HG03280 (cell line): Measurements from ENCODE around the gene SLC25A26.
"Not testable (repeated sequence)": the region's sequence is repeated elsewhere in the genome, so short reads cannot be mapped to it uniquely, and the experiment has no call there.

ENCODE experiments used
- ATAC-seq: cut with Tn5 transposase; IDR thresholded peaks from one replicate; pipeline ENCODE4 v1.9.1; 2021; ENCODE audit warnings: mild to moderate bottlenecking, moderate library complexity; ENCODE audit not compliant: unreplicated experiment

The SLC25A26 gene

DNA sequence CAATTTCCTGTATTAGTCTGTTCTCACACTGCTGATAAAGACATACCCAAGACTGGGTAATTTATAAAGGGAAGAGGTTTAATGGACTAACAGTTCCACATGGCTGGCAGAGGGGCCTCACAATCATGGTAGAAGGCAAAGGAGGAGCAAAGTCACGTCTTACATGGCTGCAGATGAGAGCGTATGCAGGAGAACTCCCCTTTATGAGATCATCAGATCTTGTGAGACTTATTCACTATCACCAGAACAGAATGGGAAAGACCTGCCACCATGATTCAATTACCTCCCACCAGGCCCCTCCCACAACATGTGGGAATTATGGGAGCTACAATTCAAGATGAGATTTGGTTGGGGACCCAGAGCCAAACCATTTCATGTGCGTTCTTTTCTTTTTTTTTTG, 5.3 kb downstream of the SLC25A26 start:
- not testable (repeated sequence) for ATAC-seq

DNA sequence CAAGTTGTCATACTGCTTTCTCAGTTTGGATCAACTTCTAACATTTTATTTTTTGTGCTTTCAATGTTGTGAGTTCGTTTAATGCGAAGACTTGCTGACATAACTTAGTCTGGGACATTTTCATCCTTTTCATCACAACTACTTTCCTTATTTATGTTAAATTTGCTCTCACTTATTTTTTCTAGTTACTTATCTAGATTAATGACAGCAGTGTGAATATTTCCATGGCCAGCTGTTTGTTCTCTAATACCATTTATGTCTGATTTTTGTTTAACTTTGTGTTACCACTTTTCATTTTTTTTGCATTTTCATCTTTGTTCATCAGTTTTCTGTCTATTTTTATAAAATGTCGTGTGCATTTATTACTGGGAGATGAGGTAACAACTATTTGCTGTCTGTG, 6.2 kb downstream of the SLC25A26 start:
- no peak for ATAC-seq

DNA sequence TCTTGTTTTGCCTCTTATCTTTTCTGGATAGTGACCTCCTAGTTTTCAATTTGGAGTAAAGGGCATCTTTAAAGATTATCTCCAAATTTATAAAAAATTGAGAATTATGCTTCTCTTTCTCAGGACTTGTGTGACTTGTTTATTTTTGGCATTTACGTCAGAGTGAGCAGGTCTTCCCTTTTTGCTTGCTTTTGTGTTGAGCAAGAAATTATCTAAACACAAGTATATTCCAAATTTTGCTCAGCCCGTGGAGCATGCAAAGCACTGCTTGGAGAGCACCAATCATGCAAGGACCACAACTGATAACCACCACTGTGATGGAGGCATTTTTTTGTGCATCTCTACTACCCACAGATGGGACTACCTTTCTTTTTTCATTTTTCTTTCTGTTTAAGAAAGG, 7.1 kb downstream of the SLC25A26 start:
- ATAC-seq: no peak

DNA sequence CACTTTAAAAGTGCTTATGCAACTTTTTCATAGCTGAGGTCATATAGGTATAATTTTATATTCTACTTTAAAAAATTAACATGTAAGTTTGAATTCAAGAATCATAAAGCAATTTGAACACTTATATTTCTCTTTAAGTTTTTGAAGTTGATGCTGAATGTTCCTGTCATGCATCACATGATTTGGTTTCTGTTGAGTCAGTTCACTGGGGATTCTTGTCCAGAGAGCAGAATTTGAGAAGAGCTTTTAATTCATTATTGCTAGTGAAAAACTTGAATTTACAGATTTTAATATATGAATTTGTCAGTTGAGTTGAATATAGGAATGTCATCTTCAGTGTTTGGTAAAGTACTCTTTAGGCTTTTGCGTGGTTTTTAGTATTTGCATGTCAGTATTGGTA, 7.9 kb downstream of the SLC25A26 start:
- no peak for ATAC-seq

DNA sequence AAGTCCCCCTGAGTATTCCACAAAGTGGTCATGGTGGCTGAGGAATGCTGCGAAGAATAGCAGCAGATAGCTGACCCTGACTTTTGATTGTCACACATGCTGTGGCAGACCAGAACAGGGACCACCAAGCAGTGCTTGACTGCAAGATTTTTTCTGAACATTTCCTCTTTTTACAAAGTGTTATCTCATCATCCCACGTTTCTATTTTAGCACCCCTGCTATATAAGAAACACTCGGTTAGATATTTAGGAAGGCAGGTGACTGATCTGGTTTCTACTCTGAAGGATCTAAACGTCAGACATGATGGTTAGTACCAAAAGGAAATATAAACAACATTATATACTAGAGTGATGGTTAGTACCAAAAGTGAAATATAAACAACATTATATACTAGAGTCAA, 9.1 kb downstream of the SLC25A26 start:
- ATAC-seq: no peak

DNA sequence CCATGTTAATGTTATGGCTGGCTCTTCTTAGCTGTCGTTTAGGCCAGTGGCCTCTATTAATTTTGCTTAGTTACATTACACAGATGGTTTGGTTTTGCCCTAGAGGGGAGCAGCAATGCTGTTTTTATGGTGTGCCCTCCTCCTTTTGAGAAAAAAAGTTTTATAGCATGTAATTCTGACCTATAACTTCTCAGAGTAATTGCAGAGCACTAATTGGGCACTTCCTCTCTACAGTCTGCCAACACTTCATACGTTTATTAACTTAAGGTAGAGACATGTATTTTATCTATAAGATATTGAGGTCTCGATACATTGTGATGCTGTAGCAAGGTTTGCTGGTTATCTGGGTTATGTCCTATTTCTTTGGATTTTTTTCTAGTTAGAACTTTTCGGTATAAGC, 12.2 kb downstream of the SLC25A26 start:
- no peak for ATAC-seq

DNA sequence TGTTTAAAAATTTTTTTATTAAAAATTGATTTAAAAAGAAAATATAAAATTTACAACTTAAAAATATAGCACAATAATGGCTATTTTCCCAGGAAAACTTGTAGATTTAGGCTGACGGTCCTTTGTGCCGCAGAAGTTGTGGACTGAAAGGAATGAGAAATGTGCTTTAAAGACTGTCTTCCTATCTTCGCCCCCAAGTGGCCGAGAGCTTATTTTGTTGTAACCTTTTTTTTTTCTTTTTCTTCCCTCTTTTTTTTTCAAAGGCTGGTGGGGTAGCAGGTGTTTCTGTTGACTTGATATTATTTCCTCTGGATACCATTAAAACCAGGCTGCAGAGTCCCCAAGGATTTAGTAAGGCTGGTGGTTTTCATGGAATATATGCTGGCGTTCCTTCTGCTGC, 15.5 kb downstream of the SLC25A26 start:
- no peak for ATAC-seq

DNA sequence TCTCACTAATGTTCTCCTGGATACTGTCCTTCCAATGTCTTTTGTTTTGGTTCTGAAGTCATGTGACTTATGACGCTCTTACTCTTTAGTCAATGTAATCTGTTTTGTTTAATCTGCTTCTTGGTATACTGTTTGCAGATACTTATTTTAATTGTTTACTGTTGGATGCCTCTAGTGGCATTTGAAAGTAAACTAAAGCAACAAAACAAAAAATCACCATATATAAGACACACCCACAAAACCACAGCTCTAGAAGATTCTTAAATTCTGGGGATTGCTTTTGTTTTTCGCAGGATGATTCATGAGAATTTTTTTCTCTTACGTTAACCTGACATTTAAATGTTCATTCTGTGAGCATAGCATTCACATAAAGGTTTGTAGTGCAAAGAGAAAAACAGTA, 16.8 kb downstream of the SLC25A26 start:
- ATAC-seq: no peak

DNA sequence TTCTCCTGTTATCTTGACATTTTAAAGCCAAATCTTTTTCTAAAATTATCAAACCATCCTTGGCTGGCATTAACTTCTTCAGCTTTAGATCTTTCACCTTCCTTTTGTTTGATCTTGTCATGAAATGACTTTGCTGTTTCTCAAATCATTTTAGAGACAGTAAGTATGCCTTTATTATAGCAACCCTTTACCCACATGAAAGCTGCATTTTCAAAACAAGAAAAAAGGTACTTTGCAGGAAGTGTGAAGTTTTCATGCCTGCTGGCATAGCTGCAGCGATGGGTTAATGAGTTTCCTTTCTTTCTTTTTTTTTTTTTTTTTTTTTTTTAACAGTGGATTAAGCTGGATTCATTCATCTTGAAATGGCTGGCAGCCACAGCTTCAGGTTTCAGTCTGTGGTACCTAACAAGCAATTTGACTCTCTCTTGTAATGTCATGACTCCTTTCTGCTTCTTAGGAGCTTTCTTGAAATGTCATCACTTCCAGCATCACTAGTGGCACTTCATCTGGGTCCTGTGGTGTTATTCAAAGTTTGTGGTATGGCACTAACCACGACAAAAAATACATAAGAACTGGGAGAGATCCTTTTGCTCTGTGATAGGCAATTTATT, 18.8 kb downstream of the SLC25A26 start:
- ATAC-seq: no peak

DNA sequence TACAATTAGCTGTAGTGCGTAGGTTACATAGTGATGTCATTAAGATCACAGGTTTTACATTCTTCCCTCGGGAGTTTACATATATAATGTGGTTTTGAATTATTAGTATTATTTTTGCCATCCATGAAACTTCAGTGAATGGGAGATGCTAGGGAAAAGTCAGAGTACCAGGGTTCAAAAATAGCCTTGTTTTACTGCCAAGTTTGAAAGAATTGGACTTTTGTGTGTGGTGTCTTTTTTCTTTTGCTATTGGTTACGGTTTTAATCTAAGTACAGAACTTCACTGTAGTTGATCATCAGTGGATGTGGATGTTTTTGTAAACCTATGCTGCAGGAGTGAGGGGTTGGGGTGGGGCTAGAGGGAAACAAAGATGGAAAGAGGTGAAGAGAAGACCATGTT, 20.7 kb downstream of the SLC25A26 start:
- ATAC-seq: no peak

DNA sequence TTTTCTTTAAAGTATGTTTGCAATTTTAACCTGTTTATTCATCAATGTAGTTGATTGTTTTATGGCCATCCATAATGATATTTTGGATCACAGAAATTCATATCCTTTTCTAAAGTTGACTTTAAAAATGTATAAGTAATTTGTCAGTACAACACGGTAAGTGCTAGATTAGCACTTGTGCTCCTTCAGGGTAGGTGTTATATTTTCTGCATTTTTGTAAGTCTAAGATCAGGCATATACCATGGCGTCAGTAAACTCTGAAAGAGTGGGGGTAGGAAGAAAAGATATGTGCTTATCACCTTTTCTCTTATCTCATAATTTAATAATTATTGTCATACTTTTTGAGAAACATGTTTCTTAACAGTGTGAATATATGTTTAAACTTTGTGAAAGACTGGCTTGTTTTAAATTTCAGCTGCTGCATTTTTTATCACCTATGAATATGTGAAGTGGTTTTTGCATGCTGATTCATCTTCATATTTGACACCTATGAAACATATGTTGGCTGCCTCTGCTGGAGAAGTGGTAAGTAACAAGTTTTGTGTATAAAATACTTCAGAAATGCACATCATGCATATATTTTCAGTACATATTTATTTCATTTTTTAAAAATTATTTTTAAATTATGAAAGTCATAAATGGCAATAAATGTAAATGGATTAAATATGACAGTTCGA, 22.1 kb downstream of the SLC25A26 start:
- no peak for ATAC-seq

DNA sequence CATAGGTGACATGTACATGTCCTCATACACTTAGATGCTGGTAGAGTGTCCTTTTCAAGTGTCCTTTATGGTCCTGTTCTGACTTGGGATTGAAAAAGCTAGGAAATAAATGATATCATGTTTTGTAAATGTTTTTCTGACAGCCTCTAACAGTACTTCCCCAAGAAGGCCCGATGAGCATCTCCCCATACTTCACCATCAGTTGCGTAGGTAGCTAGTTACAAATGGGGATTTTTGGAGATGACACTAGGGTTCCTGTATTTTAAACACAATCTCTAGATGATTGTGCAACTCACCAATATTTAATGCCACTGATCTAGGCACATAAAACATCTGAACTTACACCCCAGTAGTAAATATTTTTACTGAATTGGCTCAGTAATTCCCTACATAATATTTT, 27.8 kb downstream of the SLC25A26 start:
- no peak for ATAC-seq

DNA sequence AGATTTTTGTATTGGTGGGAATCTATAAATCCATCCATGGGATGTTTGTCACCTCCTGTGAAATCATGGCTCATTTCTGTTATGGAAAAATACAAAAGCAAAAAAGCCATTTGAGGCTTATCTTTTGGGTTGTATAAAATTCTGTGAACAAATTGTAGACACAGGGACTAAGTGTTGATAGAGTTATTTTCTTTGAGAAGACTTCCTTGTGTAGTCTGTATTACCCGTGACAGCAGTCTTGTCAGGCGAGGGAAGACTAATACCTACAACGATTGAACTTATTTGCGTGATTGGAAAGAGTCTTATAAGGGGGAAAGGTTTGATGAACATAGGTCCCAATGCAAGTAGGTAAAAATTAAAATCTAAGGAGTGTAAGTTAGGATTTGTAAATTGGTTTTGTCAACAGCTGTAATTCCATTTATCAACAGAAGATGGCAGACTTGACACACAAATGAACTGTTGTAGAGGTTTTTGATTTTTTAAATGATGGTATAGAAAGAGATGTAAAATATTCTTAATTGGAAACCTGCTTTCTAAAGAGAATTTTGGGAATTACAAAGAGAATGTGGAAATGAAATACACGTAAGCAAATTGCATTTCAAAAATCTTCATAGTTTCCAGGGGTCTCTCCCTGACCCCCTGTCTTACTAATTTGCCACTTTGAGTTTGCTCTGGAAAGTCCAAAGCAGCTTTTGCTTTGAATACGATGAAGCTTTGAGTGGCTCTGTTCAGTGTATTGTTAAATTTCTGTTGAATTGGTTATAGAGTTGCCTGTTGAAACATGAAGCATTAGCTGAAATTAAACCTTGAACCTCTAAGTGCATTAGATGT, 33.2 kb downstream of the SLC25A26 start:
- ATAC-seq: no peak

DNA sequence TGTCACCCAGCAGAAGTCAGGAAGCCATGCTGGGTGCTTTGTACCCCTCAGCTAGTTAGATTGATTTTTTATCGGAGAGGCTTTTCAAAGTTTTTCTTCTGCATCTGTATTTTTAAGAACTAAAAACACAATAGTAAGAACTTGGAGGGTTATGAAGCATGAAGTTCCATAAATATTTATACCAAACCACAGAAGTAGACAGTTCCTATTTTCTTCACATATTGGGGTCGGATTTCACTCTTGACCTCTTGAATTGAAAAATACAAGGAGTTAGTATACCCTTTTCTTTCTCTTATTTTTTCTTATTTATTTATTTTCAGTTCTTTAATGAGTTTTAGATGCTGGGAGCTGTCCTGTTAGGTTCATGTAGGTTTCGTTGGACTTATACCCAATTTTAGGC, 35.1 kb downstream of the SLC25A26 start:
- no peak for ATAC-seq

DNA sequence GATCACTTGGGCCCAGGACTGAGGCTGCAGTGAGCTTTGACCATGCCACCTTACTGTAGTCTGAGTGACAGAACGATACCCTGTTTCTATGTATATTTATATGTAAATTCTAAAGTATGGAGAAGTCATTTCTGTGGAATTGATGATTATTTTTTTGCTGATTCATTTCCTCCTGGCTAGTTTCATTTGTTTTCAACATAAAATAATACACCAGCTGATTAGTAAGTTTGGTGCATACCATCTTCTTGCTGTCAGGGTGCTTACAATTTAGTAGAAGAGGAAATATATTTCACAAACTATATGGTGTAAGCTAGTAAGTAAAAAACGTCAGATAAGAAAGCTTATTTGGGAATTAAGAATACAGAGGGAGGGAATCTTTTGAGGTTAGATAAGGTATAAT, 36.0 kb downstream of the SLC25A26 start:
- ATAC-seq: no peak

DNA sequence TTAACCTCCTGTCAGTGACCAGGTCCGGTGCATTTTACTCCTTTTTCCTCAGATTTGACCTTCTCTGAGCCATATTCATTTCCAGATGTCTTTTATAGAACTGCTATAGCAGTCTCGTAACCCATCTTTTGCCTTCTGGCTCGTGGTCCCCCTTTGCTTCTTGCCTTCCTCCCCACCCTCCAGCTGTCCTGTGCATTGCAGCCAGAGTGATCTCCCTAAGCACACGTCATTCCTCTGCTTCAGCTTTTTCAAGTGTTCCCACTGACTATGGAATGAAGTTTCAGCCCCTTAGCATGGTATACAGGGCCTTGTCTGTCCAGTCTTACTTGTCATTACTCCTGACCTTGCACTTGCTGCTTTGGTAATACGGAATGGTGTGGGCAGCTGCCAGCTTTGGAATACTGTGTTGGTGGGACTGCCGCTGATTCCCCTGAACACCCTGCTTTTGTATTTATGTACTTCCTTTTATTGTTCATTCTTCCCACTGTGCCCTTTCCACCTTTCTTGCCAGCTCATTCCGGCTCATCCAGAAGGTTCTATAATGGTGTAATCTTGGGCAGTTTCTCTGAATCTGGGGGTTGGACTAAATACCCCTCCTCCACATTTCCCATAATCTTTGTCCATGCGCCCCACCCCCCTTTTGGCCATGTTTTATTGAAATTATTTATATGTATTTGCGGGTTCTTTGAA, 38.9 kb downstream of the SLC25A26 start:
- no peak for ATAC-seq

DNA sequence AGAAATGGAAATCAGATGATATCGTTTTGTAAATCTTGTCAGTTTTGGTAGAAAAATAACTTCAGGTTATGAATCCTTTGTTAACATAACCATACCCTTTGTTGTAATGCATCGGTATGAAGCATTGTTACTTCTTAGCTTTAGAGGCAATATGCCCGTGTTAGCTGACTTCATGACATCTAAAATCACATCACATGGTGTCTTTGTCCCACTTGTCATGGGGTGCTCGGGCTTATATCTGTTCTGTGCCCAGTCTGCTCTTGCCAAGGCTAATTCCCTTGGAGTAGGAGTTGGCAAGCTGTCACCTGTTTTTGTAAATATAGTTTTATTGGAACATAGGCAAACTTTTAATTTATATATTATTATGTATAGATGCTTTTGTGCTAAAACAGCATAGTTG, 39.6 kb downstream of the SLC25A26 start:
- ATAC-seq: no peak

DNA sequence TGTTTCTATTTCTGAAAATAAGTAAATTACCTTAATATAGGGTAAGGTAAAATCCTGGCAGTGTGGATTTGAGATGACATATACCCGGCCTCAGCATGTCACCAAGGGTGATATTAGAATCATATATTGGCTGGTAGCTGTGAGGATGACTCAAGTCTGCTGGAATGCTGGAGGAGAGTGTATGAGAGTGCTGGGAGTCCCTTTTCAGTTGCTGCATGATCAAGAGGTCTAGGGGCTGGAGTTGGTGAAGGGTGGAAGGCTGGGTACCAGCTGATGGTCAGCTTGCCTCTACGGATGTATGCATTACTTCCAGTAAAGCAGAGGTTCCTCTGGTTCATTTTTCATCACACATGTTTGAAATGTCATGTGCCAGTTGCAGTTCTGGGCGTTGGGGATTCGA, 40.6 kb downstream of the SLC25A26 start:
- no peak for ATAC-seq

DNA sequence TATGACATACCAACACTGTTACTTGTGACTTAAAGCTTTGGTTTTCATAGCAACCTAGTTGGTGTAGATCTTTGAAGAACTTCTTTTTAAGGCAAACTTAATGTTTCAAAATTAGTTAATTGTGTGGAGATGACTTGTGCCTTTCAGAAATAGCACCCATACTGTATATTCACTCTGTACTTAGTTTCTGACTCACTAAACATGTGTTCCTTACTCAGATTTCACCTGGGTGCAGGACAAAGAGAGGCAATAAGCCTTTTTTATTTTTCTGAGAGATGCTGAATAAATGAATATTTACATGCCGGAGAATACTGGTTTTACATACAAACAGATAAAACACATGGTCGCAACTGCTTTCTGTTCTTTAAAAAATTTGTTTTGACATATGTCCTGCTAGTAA, 44.8 kb downstream of the SLC25A26 start:
- ATAC-seq: no peak

DNA sequence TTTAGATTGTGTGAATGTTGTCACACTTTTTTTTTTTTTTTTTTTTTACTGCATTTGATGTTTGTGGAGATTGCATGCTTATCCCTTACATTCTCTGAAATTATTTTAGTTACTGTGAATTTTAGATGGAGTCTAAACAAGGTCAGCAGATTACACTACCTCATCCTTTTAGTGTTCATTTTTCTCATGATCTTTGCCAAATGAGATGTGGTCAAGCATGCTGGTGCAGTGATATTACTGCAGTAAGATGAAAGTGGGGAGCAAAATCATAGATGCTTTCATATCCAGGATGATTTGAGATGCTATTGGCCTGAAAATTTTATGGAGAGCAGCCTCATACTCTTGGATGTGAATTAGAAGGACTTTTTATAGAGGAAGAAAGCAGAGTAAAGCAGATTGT, 45.8 kb downstream of the SLC25A26 start:
- no peak for ATAC-seq

DNA sequence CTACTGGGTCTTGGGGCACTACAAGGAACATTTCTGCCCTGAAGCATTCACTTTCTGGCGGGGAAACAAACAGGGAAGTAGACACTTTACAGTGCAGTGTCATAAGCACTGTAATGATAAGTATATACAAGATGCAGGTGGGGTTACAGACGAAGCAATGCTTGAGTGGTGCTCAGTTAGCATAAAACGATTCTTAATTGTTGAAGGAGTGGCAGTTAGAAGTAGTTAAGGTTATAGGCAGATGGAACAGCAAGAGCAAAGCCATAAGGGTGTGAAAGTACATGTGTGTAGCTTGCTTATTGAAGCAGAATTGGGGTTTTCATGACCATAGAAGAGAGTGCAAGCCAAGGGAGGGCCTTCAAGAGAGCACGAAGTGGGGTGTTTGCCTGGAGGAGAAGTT, 46.2 kb downstream of the SLC25A26 start:
- ATAC-seq: no peak

DNA sequence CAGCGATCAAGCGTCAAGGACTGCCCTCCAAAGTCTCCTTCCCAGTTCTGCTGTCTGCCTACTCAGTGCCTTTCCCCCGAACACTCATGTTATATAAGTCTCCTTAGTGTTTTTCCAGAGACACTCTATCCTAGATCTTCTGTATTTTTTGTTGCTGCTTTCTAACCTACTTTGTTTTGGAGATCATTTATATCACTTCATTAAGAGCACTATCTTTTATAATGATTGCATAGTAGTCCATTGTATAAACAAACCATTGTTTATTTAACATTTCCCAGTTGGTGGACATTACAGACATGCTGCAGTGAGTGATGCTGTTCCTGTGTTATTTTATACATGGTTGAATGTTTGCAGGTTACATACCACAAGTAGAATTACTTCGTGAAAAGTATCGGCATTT, 47.1 kb downstream of the SLC25A26 start:
- ATAC-seq: no peak
